NT2/D1 (cell line): Measurements from ENCODE around the gene HECW1.

Experiments used
- DNase-seq: peaks from one replicate; pipeline ENCODE4 v3.0.0-alpha.2; 2011; ENCODE audit warnings: low read depth, low spot score
- H3K27me3 ChIP-seq: 2 replicates; pipeline ENCODE4 v1.6.0; 2011; ENCODE audit warnings: mild to moderate bottlenecking; ENCODE audit not compliant: insufficient read length, insufficient read depth
- H3K36me3 ChIP-seq: 2 replicates; pipeline ENCODE4 v1.6.1; 2011; ENCODE audit warnings: mild to moderate bottlenecking, low read length, mixed read lengths; ENCODE audit not compliant: insufficient read depth, insufficient read length
- H3K4me1 ChIP-seq: 2 replicates; pipeline ENCODE4 v1.5.1; 2011; ENCODE audit not compliant: insufficient read depth, insufficient read length
- H3K4me3 ChIP-seq: 2 replicates; pipeline ENCODE4 v1.5.1; 2011; ENCODE audit warnings: low read depth; ENCODE audit not compliant: insufficient read length
- H3K9ac ChIP-seq: 2 replicates; pipeline ENCODE4 v1.6.0; 2011; ENCODE audit warnings: low read depth; ENCODE audit not compliant: insufficient read length
- H3K9me3 ChIP-seq: 2 replicates; pipeline ENCODE4 v1.5.1; 2011; ENCODE audit warnings: mild to moderate bottlenecking, low read length; ENCODE audit not compliant: insufficient read depth
- SUZ12 ChIP-seq: IDR thresholded peaks from 2 replicates; pipeline ENCODE4 v1.6.1; 2011; ENCODE audit not compliant: insufficient read length, insufficient read depth; ENCODE audit errors: extremely low read depth
- YY1 ChIP-seq: IDR thresholded peaks from 2 replicates; pipeline ENCODE4 v1.6.1; 2011; ENCODE audit not compliant: insufficient read length, insufficient read depth
- ZNF274 ChIP-seq: IDR thresholded peaks from 2 replicates; pipeline ENCODE4 v1.6.1; 2011; ENCODE audit warnings: mild to moderate bottlenecking, low read depth, low read length

Gene HECW1

DNA sequence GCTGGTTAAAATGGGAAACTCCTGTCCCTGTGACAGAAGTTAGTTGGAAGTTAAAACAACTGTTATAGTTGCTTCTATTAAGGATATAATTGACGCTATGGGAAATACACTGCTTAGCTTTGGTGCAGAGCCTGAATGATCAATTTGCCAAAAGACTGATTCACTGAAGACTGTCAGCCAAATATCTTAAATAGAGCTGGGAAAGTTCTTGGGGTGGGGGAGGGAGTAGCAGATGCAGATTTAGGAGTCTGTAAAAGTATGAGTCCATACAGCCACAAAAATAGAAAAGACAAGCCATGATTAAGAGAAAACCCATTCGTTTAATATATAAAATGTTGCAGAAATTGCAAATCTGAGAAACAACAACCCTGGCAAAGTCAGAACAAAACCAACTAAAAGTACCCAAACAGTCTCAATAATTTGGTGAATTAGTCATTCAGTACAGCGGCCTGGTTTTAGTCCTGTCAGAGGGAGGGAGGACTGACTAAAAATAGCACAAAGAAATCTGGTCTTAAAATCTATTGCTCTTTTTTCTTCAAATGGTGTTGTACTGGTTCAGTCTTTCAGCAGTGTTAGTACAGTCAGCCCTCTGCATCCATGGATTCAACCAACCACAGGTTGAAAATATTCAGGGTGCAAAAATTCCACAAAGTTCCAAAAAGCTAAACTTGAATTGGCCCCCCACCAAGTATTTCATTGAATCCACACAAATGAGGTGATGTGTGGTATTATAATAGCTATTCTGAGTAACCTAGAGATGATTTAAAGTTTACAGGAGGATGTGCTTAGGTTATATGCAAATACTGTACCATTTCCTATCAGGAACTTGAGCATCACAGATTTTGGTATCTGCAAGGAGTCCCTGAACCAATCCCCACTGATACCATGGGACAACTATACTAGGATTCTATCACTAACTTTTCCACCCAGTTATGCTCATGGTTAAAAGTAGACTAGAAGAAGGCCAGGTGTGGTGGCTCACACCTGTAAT is 500.4 kb downstream of the HECW1 start:
- Histone ChIP-seq H3K4me3 (no peak overlapping the region), H3K9ac (no peak overlapping the region)

More for the DNA sequence above, 500.4 kb downstream of the HECW1 start:
- TF ChIP-seq ZNF274 (no peak), YY1 (no peak), SUZ12 (no peak)
- Histone ChIP-seq H3K9me3 (no peaks in the 10 kb centered on the region), H3K27me3 (no peaks in the 10 kb centered on the region), H3K36me3 (peaks cover 38% of the 10 kb centered on the region), H3K4me1 (no peaks in the 10 kb centered on the region)
- no peak for DNase-seq
